ENCODE results near the gene PDIA2.

- TF ChIP-seq SIX5 (IDR thresholded peaks at IDR 0.05; ENCODE audit: low read depth, low read length, severe bottlenecking) = no peak
- TF ChIP-seq POLR2A (IDR thresholded peaks at IDR 0.05; ENCODE audit: low read depth, low read length) = no peak
- TF ChIP-seq, protein P1, sequence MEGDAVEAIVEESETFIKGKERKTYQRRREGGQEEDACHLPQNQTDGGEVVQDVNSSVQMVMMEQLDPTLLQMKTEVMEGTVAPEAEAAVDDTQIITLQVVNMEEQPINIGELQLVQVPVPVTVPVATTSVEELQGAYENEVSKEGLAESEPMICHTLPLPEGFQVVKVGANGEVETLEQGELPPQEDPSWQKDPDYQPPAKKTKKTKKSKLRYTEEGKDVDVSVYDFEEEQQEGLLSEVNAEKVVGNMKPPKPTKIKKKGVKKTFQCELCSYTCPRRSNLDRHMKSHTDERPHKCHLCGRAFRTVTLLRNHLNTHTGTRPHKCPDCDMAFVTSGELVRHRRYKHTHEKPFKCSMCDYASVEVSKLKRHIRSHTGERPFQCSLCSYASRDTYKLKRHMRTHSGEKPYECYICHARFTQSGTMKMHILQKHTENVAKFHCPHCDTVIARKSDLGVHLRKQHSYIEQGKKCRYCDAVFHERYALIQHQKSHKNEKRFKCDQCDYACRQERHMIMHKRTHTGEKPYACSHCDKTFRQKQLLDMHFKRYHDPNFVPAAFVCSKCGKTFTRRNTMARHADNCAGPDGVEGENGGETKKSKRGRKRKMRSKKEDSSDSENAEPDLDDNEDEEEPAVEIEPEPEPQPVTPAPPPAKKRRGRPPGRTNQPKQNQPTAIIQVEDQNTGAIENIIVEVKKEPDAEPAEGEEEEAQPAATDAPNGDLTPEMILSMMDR (IDR thresholded peaks at IDR 0.05 in 2 of 3, conservative IDR thresholded peaks at IDR 0.05 in 1 of 3; ENCODE audit: control insufficient read depth in 2 of 3, extremely low read depth in 1 of 3, insufficient read depth in 1 of 3, low read depth in 3 of 3, low read length in 3 of 3) = no peak
- no peak for TF ChIP-seq RB1 (IDR thresholded peaks at IDR 0.05; ENCODE audit: borderline replicate concordance)
- no peak for TF ChIP-seq CHD4 (IDR thresholded peaks at IDR 0.05)
- no peak for TF ChIP-seq POLR2AphosphoS5 (IDR thresholded peaks at IDR 0.05; ENCODE audit: low read length)
- TF ChIP-seq EP300 (IDR thresholded peaks at IDR 0.05; ENCODE audit: borderline replicate concordance in 1 of 2, control insufficient read depth in 1 of 2, low read depth in 2 of 2, low read length in 2 of 2) = no peak
- no peak for TF ChIP-seq BACH1 (IDR thresholded peaks at IDR 0.05; ENCODE audit: borderline replicate concordance)
- no peak for TF ChIP-seq ZNF24 (IDR thresholded peaks at IDR 0.05)
- TF ChIP-seq SMAD1 (IDR thresholded peaks at IDR 0.05; ENCODE audit: low read depth, partially characterized antibody) = no peak
- TF ChIP-seq TAF1 (IDR thresholded peaks at IDR 0.05; ENCODE audit: borderline replicate concordance, low read depth, low read length) = no peak
- TF ChIP-seq, protein P2, sequence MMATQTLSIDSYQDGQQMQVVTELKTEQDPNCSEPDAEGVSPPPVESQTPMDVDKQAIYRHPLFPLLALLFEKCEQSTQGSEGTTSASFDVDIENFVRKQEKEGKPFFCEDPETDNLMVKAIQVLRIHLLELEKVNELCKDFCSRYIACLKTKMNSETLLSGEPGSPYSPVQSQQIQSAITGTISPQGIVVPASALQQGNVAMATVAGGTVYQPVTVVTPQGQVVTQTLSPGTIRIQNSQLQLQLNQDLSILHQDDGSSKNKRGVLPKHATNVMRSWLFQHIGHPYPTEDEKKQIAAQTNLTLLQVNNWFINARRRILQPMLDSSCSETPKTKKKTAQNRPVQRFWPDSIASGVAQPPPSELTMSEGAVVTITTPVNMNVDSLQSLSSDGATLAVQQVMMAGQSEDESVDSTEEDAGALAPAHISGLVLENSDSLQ (IDR thresholded peaks at IDR 0.05) = no peak
- no peak for TF ChIP-seq NFXL1 (IDR thresholded peaks at IDR 0.05; ENCODE audit: borderline replicate concordance)
Measured at GRCh38 chr16:333406-334094, 50.6 kb downstream of the PDIA2 start.
